Activated naive CD8-positive, alpha-beta T cell treated with anti-CD3 and anti-CD28 coated beads for 36 hours (primary cell): Measurements from ENCODE around the gene SP100. TPM values are rescaled to one million over a fixed set of nuclear protein-coding genes. Genes with fewer than 3 reads are reported as not detected.
"Not testable (repeated sequence)": the region's sequence is repeated elsewhere in the genome, so short reads cannot be mapped to it uniquely, and the experiment has no call there.

Source experiments
- DNase-seq: peaks from one replicate; pipeline ENCODE4 v3.0.0; 2021
- H3K27ac Mint-ChIP-seq: one replicate; pipeline ENCODE4 v1.8.0; 2022; ENCODE audit warnings: mild to moderate bottlenecking, moderate library complexity, mixed read lengths
- H3K27me3 Mint-ChIP-seq: one replicate; pipeline ENCODE4 v1.8.0; 2022; ENCODE audit warnings: mild to moderate bottlenecking, mixed read lengths
- H3K36me3 Mint-ChIP-seq: one replicate; pipeline ENCODE4 v1.8.0; 2021; ENCODE audit warnings: mild to moderate bottlenecking, mixed read lengths
- H3K4me1 Mint-ChIP-seq: one replicate; pipeline ENCODE4 v1.8.0; 2021; ENCODE audit warnings: mixed read lengths
- H3K4me3 Mint-ChIP-seq: one replicate; pipeline ENCODE4 v1.8.0; 2022; ENCODE audit warnings: mild to moderate bottlenecking, moderate library complexity, mixed read lengths
- H3K9me3 Mint-ChIP-seq: one replicate; pipeline ENCODE4 v1.8.0; 2022; ENCODE audit warnings: mixed read lengths
- total RNA-seq, 2 experiments: library from RNA; stranded (reverse); gene quantifications; one replicate each; pipeline ENCODE4 v1.2.3, GENCODE V29; 2021

Gene SP100
- total RNA-seq: 100 to 1,000 TPM; 108 to 112 TPM

DNA sequence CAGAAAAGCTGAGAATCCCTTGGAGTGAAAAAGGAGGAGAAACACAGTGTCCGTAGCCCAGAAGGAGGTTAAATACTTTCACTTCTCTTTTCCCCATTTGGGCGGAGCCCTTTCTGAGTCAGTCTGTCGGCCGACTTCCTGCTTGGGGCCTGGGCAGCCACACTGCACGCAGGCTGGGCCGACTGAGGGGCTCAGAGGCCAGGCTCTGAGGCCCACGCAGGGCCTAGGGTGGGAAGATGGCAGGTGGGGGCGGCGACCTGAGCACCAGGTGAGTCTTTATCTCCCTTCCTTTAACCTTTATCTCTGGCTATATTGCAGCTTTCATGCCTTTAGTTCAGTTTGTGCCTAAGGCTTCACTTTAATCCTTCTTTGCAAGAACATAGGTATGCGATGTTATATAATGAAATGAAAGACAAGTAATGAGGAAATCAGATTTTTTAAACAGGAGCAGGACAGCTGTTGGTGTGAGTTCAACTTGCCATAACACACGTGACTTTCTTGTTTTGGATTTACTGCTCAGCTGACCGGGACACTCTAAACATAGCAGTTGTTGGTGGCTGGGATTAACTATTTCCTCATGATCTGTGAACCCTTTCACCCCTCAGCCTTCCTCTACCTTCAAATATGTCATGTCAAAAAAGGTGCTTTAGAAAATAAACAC is at the start of gene SP100:
SP100 (plus strand) TSS at position 141 of the 661 bp plus-strand sequence; CDS start at position 237, 96 bp downstream.
- peak; percentile 86 for DNase-seq
- peak within 1 kb of the TSS; percentile 99 for H3K27ac Mint-ChIP-seq
- peaks cover 24% of the 10 kb centered on the region for H3K36me3 Mint-ChIP-seq
- peaks cover 1% of the 10 kb centered on the region for H3K9me3 Mint-ChIP-seq
- no peaks in the 10 kb centered on the region for H3K27me3 Mint-ChIP-seq
- peaks cover 69% of the 10 kb centered on the region for H3K4me1 Mint-ChIP-seq
- peak within 1 kb of the TSS; percentile 96 for H3K4me3 Mint-ChIP-seq

DNA sequence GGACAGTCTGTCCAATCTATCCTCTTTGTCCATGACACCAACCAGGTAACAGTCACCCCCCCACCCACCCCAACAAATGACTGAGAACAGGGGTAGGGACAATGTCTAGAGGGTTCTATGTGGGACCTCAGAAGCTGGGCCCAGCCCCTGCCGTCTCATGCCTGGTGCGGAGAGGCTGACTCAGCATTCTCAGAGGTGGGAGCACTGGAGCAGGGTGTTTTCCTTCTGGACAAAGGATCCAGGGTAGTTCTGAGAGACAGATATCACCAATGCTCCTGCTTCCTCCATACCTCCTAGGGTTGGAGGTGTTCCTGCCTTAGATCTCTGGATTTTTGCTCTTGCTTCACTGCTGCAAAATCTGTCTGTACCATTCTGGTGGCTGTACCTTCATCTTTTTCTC is 33.9 kb upstream of the SP100 start:
- peaks cover 54% of the 10 kb centered on the region for H3K36me3 Mint-ChIP-seq

DNA sequence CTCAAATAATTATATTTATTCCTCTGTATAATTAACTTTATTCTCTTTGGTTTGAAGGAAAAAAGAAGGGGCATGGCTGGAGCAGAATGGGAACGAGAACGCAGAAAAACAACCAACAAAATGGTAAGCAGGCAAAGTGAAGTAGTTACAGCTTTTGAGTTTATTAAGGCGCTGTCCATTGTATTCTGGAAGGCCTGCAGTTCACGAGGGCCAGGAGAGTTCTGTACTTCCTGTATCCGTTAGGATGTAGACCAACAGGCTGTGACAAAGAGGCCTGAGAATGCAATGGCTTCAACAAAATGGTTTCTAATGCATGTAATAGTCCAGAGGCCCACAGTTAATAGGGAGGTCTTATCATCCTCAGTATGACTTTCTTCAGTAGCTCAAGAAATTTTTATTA is 32.5 kb upstream of the SP100 start:
- no peak overlapping the region for H3K27ac Mint-ChIP-seq
- no peak overlapping the region for H3K4me3 Mint-ChIP-seq
- H3K9me3 Mint-ChIP-seq: no peaks in the 10 kb centered on the region
- H3K4me1 Mint-ChIP-seq: peaks cover 2% of the 10 kb centered on the region
- H3K27me3 Mint-ChIP-seq: no peaks in the 10 kb centered on the region
- H3K36me3 Mint-ChIP-seq: peaks cover 51% of the 10 kb centered on the region
- DNase-seq: no peak

More for the DNA sequence above, 33.9 kb upstream of the SP100 start:
- no peaks in the 10 kb centered on the region for H3K27me3 Mint-ChIP-seq
- no peak for DNase-seq
- no peaks in the 10 kb centered on the region for H3K9me3 Mint-ChIP-seq
- H3K4me3 Mint-ChIP-seq: no peak overlapping the region
- peaks cover 4% of the 10 kb centered on the region for H3K4me1 Mint-ChIP-seq
- no peak overlapping the region for H3K27ac Mint-ChIP-seq

DNA sequence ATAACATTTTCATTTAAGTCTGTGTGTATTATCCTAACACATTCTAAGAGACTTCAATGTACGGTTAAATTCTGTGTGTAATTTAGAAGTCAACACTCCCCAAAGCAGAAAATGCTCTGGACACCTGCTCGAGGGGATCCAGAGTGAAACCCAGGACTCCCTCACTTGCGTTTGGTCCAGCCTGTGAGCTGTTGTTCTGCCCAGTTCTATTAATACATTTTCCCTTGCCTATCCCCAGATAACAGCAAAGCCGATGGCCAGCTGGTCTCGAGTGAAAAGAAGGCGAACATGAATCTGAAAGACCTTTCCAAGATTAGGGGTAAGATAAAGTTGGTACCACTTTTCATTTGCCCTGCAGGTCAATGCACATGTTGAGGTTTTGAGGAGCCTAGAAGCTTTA is 31.0 kb upstream of the SP100 start:
- no peaks in the 10 kb centered on the region for H3K27me3 Mint-ChIP-seq
- peaks cover 55% of the 10 kb centered on the region for H3K36me3 Mint-ChIP-seq
- H3K27ac Mint-ChIP-seq: no peak overlapping the region
- no peaks in the 10 kb centered on the region for H3K9me3 Mint-ChIP-seq
- DNase-seq: no peak
- no peaks in the 10 kb centered on the region for H3K4me1 Mint-ChIP-seq
- no peak overlapping the region for H3K4me3 Mint-ChIP-seq

DNA sequence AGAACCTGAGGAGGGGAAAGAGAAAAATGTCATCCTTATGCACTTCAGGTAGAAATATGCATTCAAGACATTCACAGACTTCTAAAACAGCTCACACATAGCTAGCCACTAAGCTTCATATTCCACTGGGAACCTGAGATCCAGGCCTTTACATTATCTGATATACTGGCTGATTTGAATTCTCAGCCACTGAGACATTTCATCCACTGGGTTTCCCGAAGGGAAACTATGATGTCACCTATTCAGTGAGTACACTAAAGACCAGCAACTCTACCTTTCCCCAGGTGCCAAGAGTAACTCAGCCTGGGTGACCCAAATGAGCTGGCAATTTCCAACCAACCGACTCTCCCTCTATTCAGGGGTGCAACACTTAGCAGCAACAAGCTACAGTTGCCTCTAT is 21.7 kb upstream of the SP100 start:
- no peaks in the 10 kb centered on the region for H3K4me1 Mint-ChIP-seq
- H3K9me3 Mint-ChIP-seq: peaks cover 6% of the 10 kb centered on the region
- no peak overlapping the region for H3K27ac Mint-ChIP-seq
- no peaks in the 10 kb centered on the region for H3K27me3 Mint-ChIP-seq
- H3K36me3 Mint-ChIP-seq: peaks cover 78% of the 10 kb centered on the region
- no peak overlapping the region for H3K4me3 Mint-ChIP-seq
- no peak for DNase-seq

DNA sequence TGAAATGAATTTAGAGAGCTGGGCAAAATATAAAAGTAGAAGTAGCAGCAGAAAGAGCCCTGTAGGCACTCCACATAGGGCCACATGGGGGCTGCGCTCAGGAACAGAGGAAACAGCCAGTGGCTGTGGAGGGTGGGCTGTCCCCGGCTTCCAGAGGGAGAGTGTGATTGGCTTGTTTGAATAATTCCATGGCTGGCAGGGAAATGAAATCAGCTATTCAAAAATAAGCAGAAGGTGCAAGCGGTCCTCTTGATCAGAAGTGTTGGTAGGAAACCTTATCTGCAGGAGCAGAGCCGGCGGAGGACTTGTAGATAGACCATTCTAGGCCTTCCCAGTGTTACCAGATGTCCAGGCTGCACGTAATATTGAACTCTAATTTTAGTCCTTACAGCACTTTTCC is 17.3 kb upstream of the SP100 start:
- H3K27me3 Mint-ChIP-seq, DNase-seq, H3K9me3 Mint-ChIP-seq, H3K4me1 Mint-ChIP-seq, H3K4me3 Mint-ChIP-seq, H3K27ac Mint-ChIP-seq: not testable (repeated sequence)
- H3K36me3 Mint-ChIP-seq: peaks cover 60% of the 10 kb centered on the region

DNA sequence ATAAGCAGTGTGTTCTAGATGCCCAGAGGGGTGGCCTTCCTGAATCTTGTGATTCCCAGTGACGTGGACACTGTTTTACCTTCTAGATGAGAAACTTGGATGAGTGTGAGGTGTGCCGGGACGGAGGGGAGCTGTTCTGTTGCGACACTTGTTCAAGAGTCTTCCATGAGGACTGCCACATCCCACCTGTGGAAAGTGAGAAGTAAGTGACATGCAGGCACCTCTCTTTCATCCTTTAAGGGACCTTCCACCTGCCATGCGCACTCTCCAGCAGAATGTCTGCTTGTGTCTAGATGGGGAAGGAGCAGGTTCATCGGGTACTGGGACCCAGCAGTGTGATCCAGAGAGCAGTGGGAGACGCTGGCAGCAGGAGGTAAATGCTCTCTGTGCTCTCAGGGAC is 16.0 kb upstream of the SP100 start:
- Mint-ChIP-seq H3K27ac (peak overlapping the region; percentile 34), H3K4me3 (no peak overlapping the region), H3K4me1 (no peaks in the 10 kb centered on the region), H3K27me3 (no peaks in the 10 kb centered on the region), H3K9me3 (peaks cover 3% of the 10 kb centered on the region), H3K36me3 (peaks cover 57% of the 10 kb centered on the region)
- no peak for DNase-seq

DNA sequence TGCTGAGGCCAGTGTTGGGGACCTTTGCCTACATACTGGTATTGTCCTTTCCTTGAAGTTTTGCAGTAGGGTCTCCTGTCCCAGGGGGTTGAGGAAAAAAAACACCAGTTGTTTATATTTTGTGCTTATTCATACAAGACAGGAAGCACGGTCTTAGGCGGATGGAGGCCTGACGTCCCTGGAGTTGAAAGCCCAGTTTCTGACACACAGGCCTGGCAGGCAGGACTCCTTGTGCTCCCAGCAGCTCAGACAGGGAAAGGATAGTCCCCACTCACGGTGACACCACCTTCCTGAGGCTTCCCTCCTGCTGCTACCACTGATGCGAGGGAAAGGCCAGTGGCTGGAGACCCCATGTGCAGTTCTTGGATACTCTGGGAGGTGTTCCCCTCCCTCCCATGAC is 15.5 kb upstream of the SP100 start:
- no peak for DNase-seq
- Mint-ChIP-seq H3K4me3 (no peak overlapping the region), H3K9me3 (peaks cover 1% of the 10 kb centered on the region), H3K27me3 (no peaks in the 10 kb centered on the region), H3K27ac (peak overlapping the region; percentile 34), H3K4me1 (no peaks in the 10 kb centered on the region), H3K36me3 (peaks cover 57% of the 10 kb centered on the region)

DNA sequence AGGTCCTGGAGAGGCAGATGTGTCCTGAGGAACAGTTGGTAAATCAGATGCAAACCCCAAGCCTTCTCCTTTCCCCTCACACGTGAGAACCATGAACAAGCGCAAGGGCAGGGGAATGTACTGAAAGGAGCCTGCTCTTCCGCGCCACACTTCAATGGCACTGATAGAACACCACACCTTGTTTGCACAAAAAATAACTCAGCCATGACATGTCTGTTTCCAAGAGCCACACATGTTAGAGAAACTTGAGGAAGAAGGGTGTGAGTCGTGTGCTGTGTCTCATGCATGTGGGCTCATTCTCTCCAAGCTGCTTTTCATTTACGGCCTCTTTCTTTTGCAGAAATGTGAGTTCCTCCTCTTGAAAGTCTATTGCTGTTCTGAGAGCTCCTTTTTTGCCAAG is 15.0 kb upstream of the SP100 start:
- H3K9me3 Mint-ChIP-seq, H3K27ac Mint-ChIP-seq, H3K4me3 Mint-ChIP-seq, H3K4me1 Mint-ChIP-seq, H3K27me3 Mint-ChIP-seq, DNase-seq: not testable (repeated sequence)
- H3K36me3 Mint-ChIP-seq: peaks cover 56% of the 10 kb centered on the region

DNA sequence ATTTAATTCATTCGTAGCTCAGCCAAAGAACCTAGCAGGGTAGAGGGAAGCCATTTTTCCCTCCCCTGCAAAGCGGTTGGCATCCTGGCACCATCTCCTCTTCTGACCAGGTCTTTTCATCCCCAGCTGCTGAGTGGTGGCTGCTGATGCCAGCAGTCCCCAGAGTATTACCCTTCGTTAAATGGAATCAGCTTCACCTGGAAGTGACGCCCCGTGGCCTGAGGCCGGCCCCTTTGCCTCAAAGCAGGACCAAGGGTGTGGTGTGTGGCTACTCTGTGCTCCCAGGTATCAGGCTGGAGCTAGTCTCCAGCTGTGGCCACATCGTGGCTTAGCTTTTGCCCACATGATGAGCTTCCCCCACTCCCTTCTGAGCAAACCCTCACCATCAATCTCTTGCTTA is 12.3 kb upstream of the SP100 start:
- DNase-seq: no peak
- H3K4me3 Mint-ChIP-seq: no peak overlapping the region
- no peaks in the 10 kb centered on the region for H3K27me3 Mint-ChIP-seq
- H3K27ac Mint-ChIP-seq: no peak overlapping the region
- peaks cover 57% of the 10 kb centered on the region for H3K36me3 Mint-ChIP-seq
- peaks cover 6% of the 10 kb centered on the region for H3K4me1 Mint-ChIP-seq
- peaks cover 4% of the 10 kb centered on the region for H3K9me3 Mint-ChIP-seq

DNA sequence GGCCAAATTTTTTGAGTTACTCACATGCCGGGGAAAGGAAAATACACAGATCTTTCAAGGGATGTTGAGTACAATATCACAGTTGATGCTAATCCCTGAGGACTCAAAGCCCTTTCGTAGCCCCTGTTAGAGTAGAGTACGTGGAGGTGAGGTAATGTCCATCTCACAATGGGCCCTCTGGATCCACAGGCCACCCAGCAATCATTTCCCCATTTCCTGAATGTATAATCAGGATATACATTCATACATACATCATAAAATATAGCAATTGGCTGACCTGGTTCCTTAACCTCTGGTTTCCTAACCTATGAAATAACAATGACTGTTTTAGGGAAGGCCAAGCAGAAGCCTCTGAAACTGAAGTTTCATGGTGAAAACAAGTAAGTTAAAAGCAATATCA is 10.2 kb upstream of the SP100 start:
- peaks cover 15% of the 10 kb centered on the region for H3K4me1 Mint-ChIP-seq
- H3K27ac Mint-ChIP-seq: no peak overlapping the region
- H3K9me3 Mint-ChIP-seq: peaks cover 4% of the 10 kb centered on the region
- no peaks in the 10 kb centered on the region for H3K27me3 Mint-ChIP-seq
- DNase-seq: no peak
- no peak overlapping the region for H3K4me3 Mint-ChIP-seq
- peaks cover 50% of the 10 kb centered on the region for H3K36me3 Mint-ChIP-seq

DNA sequence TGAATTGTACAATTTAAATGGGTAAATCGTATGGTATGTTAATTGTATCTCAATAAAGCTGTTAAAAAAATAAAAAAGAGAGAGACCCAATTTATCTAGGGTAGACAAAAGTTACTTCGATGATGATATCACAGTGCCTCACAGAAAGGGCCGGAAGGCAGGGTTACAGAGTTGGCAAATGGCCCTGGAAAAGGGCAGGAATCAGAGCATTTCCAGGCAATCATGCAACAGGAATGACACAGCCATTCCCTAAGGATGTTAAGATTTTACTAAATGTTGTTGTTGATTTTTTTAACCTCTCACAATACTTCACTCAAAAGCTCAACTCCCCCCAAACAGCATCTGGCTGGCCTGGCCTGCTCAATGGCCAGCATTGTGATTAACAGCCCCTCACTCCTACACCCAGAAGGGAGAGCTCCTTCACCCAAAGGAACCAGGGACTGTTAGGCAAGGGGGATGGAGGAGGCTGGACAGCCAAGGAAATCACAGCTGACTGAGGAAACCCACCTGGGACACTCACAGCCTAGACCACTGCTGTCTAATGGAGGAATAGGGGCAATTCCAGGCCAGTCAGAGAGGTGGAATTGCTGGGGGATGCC is 7.7 kb upstream of the SP100 start:
- H3K27me3 Mint-ChIP-seq: no peaks in the 10 kb centered on the region
- peaks cover 5% of the 10 kb centered on the region for H3K9me3 Mint-ChIP-seq
- H3K4me3 Mint-ChIP-seq: no peak overlapping the region
- no peak for DNase-seq
- peaks cover 38% of the 10 kb centered on the region for H3K36me3 Mint-ChIP-seq
- H3K27ac Mint-ChIP-seq: no peak overlapping the region
- peaks cover 36% of the 10 kb centered on the region for H3K4me1 Mint-ChIP-seq

DNA sequence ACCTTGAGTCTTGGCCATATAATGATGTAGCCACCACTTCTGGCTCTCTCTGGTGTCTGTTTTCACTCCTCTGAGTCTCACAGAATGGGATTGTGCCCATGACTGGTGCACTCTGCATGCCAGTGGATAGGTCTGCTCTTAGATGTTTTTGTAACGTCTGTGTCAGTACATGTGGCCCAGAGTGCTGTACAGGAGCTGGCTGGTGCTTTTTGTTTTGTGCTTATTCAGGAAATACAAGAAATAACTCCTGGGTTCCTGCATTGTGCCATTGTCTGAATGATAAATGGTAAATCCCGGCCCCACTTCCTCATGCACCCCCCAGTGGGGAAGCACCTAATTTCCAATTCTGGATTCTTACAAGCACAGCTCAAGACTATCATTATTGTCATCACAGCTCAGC is 6.7 kb upstream of the SP100 start:
- not testable (repeated sequence) for H3K27ac Mint-ChIP-seq

DNA sequence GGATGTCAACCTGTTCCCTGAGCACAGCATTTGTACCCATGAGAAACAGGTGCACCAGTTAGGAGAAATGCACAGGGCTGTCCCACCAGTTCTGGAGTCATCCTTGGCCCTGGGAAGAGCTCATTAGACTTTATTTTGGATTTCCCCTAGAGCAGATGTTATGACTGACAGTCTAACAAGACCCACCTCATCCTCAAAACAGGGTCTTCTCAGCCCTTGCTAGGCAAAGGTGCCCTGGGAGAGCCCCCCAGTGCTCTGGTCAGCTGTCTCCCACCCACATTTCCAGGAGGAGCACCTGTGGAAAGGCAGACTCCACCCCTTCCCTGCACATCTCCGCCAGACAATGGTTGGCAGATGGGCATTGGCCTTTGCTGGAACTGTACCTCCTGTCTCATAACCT is 5.7 kb upstream of the SP100 start:
- DNase-seq: no peak
- Mint-ChIP-seq H3K36me3 (peaks cover 22% of the 10 kb centered on the region), H3K27ac (peak overlapping the region; percentile 98), H3K4me1 (peaks cover 53% of the 10 kb centered on the region), H3K9me3 (peaks cover 5% of the 10 kb centered on the region), H3K27me3 (no peaks in the 10 kb centered on the region), H3K4me3 (no peak overlapping the region)

More for the DNA sequence above, 6.7 kb upstream of the SP100 start:
- H3K27me3 Mint-ChIP-seq, H3K4me3 Mint-ChIP-seq, DNase-seq, H3K9me3 Mint-ChIP-seq: not testable (repeated sequence)
- Mint-ChIP-seq H3K4me1 (peaks cover 45% of the 10 kb centered on the region), H3K36me3 (peaks cover 29% of the 10 kb centered on the region)

DNA sequence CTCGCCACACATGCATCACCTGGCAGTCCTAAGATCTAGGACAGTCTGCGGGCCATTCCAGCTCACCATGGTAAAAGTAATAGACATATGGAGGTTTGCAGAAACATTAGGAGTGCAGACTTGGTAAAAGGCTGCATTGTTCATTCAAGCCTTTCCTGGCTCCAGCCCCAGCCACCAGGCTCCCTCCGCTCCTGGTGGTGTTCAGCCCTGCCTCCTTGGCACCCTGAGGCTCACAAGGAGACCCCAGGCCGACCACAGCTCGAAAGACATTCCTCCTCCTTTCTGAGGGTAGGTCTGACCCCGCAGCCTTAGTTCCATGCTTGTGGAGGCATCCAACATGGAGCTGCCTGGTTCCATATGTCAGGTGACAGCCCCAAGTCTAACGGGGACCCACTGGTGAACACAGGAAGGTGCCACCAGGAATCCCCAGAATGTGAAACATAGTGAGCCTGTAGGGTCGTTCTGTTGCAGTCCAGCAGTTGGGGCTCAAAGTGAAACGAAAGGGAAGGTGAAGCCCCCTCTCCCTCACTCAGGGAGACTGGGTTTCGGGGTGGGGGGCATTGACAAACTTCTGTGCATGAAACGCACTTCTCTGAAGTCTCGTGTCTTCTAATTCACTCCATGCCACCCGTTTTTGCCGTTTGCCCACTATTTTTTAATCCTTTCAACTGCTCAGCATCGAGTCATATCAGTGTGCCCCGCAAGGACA is 5.0 kb upstream of the SP100 start:
- Mint-ChIP-seq H3K4me3 (peak overlapping the region; percentile 98), H3K9me3 (peaks cover 5% of the 10 kb centered on the region), H3K4me1 (peaks cover 59% of the 10 kb centered on the region), H3K36me3 (peaks cover 15% of the 10 kb centered on the region), H3K27ac (peak overlapping the region; percentile 98), H3K27me3 (no peaks in the 10 kb centered on the region)
- peak; percentile 8 for DNase-seq
